ENCODE data around the gene XIAP.

Gene XIAP

DNA sequence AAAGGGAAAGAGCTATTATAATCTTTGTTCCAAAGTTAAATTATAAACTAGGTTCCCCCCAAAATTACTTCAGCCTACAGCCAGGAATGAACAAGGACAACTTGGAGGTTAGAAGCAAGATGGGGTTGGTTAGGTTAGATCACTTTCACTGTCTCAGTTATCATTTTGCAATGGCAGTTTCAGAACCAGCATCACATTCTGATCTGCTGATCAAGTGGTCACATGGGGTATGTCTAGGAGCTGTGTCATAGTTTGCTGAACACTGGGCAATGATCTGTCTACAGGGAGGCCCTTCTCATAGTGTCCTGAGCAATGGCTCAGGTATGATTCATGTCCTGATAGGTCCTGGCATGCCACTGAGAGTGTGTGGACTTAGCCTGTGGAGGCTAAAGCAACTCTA is 41.6 kb upstream of the XIAP start:
- peaks cover 3% of the 10 kb centered on the region for H3K79me1 ChIP-seq (ENCODE audit: low read length)
- H3K14ac ChIP-seq (ENCODE audit: low read length), result no peak overlapping the region
- no peak overlapping the region for H4K12ac ChIP-seq (ENCODE audit: low read depth, low read length)

DNA sequence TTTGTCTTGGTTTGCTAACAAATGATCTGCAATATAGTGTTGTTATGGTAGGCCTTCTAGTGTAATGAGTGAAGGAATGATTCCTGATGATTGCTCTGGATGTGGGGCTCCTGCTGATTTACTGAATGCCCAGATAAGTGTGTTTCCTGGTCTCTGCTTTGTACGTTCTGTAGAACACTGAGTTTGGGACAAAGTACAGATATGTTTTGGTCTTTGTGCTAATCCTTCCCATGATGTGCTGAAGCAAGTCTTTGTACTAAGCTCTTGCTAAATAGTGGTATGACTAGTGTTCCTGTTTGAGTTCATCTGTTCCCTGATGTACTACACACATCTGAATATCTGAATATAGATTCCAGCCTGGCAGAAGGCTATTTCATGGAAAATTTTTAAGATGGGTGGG is 36.9 kb upstream of the XIAP start:
- H3K4ac ChIP-seq (ENCODE audit: low read depth, low read length), result no peak overlapping the region
- no peak overlapping the region for H2BK5ac ChIP-seq (ENCODE audit: low read depth, low read length, poor library complexity)
- H3K18ac ChIP-seq (ENCODE audit: low read length), result no peak overlapping the region
- no peak overlapping the region for H2AFZ ChIP-seq (ENCODE audit: insufficient read depth, low read length, poor library complexity)
- H3K79me2 ChIP-seq (ENCODE audit: control insufficient read depth, insufficient read depth, low read length, poor library complexity), result no peaks in the 10 kb centered on the region
- H3K14ac ChIP-seq (ENCODE audit: low read length), result no peak overlapping the region
- no peak overlapping the region for H3K27ac ChIP-seq (ENCODE audit: low read depth, low read length)
- no peak for DNase-seq
- H3K79me1 ChIP-seq (ENCODE audit: low read length), result no peaks in the 10 kb centered on the region
- H3K23ac ChIP-seq (ENCODE audit: low read length), result no peak overlapping the region
- H4K91ac ChIP-seq (ENCODE audit: low read depth, low read length), result no peak overlapping the region
- no peak overlapping the region for H4K8ac ChIP-seq (ENCODE audit: low read depth, low read length)
- WGBS (ENCODE audit: extremely low coverage, insufficient coverage, insufficient read length), result no CpG with 5 or more reads among the region's 1 CpG
- H2BK12ac ChIP-seq (ENCODE audit: low read length), result no peak overlapping the region
- H3K9me3 ChIP-seq (ENCODE audit: insufficient read depth, low read depth, low read length), result no peaks in the 10 kb centered on the region
- no peak overlapping the region for H3K4me3 ChIP-seq (ENCODE audit: low read depth, low read length)
- H3K27me3 ChIP-seq (ENCODE audit: insufficient read depth, low read length), result no peaks in the 10 kb centered on the region
- H2BK120ac ChIP-seq (ENCODE audit: insufficient read depth, low read length, poor library complexity), result no peak overlapping the region
- H3K4me1 ChIP-seq (ENCODE audit: control insufficient read depth in 1 of 2, insufficient read depth in 2 of 2, low read length in 2 of 2), result no peaks in the 10 kb centered on the region
- no peak overlapping the region for H4K12ac ChIP-seq (ENCODE audit: low read depth, low read length)
- no peak overlapping the region for H3K9ac ChIP-seq (ENCODE audit: low read length)
- no peaks in the 10 kb centered on the region for H3K36me3 ChIP-seq (ENCODE audit: control insufficient read depth in 1 of 2, insufficient read depth in 2 of 2, low read length in 2 of 2)
- no peak overlapping the region for H2AK5ac ChIP-seq (ENCODE audit: low read length)
- no peak overlapping the region for H3K4me2 ChIP-seq (ENCODE audit: low read length)

More for the DNA sequence above, 41.6 kb upstream of the XIAP start:
- Histone ChIP-seq H2AK5ac (ENCODE audit: low read length) (no peak overlapping the region), H3K36me3 (ENCODE audit: control insufficient read depth in 1 of 2, insufficient read depth in 2 of 2, low read length in 2 of 2) (no peaks in the 10 kb centered on the region), H3K23ac (ENCODE audit: low read length) (no peak overlapping the region), H3K4me3 (ENCODE audit: low read depth, low read length) (no peak overlapping the region), H2BK12ac (ENCODE audit: low read length) (no peak overlapping the region), H2BK5ac (ENCODE audit: low read depth, low read length, poor library complexity) (no peak overlapping the region), H3K27ac (ENCODE audit: low read depth, low read length) (no peak overlapping the region), H3K18ac (ENCODE audit: low read length) (no peak overlapping the region), H3K9ac (ENCODE audit: low read length) (no peak overlapping the region), H4K91ac (ENCODE audit: low read depth, low read length) (no peak overlapping the region), H2BK120ac (ENCODE audit: insufficient read depth, low read length, poor library complexity) (no peak overlapping the region), H3K9me3 (ENCODE audit: insufficient read depth, low read depth, low read length) (no peaks in the 10 kb centered on the region), H2AFZ (ENCODE audit: insufficient read depth, low read length, poor library complexity) (no peak overlapping the region), H4K8ac (ENCODE audit: low read depth, low read length) (no peak overlapping the region), H3K4me2 (ENCODE audit: low read length) (no peak overlapping the region), H3K27me3 (ENCODE audit: insufficient read depth, low read length) (no peaks in the 10 kb centered on the region), H3K4me1 (ENCODE audit: control insufficient read depth in 1 of 2, insufficient read depth in 2 of 2, low read length in 2 of 2) (peaks cover 0 to 4% of the 10 kb centered on the region in 2 experiments), H3K4ac (ENCODE audit: low read depth, low read length) (no peak overlapping the region), H3K79me2 (ENCODE audit: control insufficient read depth, insufficient read depth, low read length, poor library complexity) (no peaks in the 10 kb centered on the region)
- DNase-seq, result peak; percentile 73 to 78

DNA sequence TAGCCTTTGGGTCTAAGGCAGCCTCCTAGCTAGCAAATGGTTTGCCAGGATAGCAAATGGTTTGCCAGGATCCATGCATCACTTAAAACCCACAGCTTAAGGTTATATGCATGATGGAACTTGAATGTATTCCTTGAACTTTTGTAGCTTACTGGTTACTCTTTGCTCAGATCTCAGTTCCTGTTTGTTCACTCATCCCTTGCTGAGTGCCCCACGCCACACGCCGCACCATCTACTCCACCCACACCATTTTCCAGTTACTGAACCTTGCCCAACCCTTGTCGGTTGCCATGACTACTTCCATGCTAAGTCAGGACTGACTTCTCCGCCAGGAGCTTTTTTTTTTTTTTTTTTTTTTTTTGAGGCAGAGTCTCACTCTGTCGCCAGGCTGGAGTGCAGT is 29.5 kb upstream of the XIAP start:
- no peak overlapping the region for H3K18ac ChIP-seq (ENCODE audit: low read length)
- no peak overlapping the region for H4K8ac ChIP-seq (ENCODE audit: low read depth, low read length)
- H3K9me3 ChIP-seq (ENCODE audit: insufficient read depth, low read depth, low read length), result no peaks in the 10 kb centered on the region
- no peak overlapping the region for H2BK5ac ChIP-seq (ENCODE audit: low read depth, low read length, poor library complexity)
- H3K79me1 ChIP-seq (ENCODE audit: low read length), result no peaks in the 10 kb centered on the region
- no peak overlapping the region for H2BK120ac ChIP-seq (ENCODE audit: insufficient read depth, low read length, poor library complexity)
- H3K36me3 ChIP-seq (ENCODE audit: control insufficient read depth in 1 of 2, insufficient read depth in 2 of 2, low read length in 2 of 2), result no peaks in the 10 kb centered on the region
- no peak overlapping the region for H3K14ac ChIP-seq (ENCODE audit: low read length)
- no peak overlapping the region for H3K23ac ChIP-seq (ENCODE audit: low read length)
- H3K27me3 ChIP-seq (ENCODE audit: insufficient read depth, low read length), result no peaks in the 10 kb centered on the region
- no peak overlapping the region for H2BK12ac ChIP-seq (ENCODE audit: low read length)
- no peak overlapping the region for H3K4ac ChIP-seq (ENCODE audit: low read depth, low read length)
- H3K27ac ChIP-seq (ENCODE audit: low read depth, low read length), result no peak overlapping the region
- no peak overlapping the region for H2AFZ ChIP-seq (ENCODE audit: insufficient read depth, low read length, poor library complexity)
- no peak overlapping the region for H3K9ac ChIP-seq (ENCODE audit: low read length)
- no CpG with 5 or more reads among the region's 6 CpGs for WGBS (ENCODE audit: extremely low coverage, insufficient coverage, insufficient read length)
- H4K12ac ChIP-seq (ENCODE audit: low read depth, low read length), result no peak overlapping the region
- no peak overlapping the region for H4K91ac ChIP-seq (ENCODE audit: low read depth, low read length)
- DNase-seq, result peak; percentile 6 to 36
- H3K4me3 ChIP-seq (ENCODE audit: low read depth, low read length), result no peak overlapping the region
- no peaks in the 10 kb centered on the region for H3K4me1 ChIP-seq (ENCODE audit: control insufficient read depth in 1 of 2, insufficient read depth in 2 of 2, low read length in 2 of 2)
- no peak overlapping the region for H2AK5ac ChIP-seq (ENCODE audit: low read length)
- no peaks in the 10 kb centered on the region for H3K79me2 ChIP-seq (ENCODE audit: control insufficient read depth, insufficient read depth, low read length, poor library complexity)
- H3K4me2 ChIP-seq (ENCODE audit: low read length), result no peak overlapping the region

DNA sequence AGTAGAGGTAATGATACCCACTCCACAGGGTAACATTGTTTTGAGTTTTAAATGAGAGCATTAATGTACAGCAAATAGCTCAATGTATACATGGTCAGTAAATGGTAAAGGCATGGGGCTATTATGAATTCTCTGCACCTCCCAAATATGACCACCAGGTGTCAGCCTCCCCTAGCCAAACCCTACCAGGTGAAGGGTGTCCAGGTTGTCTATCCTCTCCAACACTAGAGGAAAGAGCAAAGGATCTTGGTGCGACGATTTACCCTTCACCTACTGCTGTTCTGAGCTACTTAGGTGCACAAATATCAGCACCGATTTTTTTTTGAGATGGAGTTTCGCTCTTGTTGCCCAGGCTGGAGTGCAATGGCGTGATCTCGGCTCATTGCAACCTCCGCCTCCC is 26.5 kb upstream of the XIAP start:
- Histone ChIP-seq H3K27ac (ENCODE audit: low read depth, low read length) (no peak overlapping the region), H3K4me3 (ENCODE audit: low read depth, low read length) (no peak overlapping the region), H4K8ac (ENCODE audit: low read depth, low read length) (no peak overlapping the region), H4K91ac (ENCODE audit: low read depth, low read length) (no peak overlapping the region), H2AFZ (ENCODE audit: insufficient read depth, low read length, poor library complexity) (no peak overlapping the region), H3K9ac (ENCODE audit: low read length) (no peak overlapping the region), H3K4me2 (ENCODE audit: low read length) (no peak overlapping the region), H3K23ac (ENCODE audit: low read length) (no peak overlapping the region), H2BK5ac (ENCODE audit: low read depth, low read length, poor library complexity) (no peak overlapping the region), H2AK5ac (ENCODE audit: low read length) (no peak overlapping the region), H3K4ac (ENCODE audit: low read depth, low read length) (no peak overlapping the region), H3K18ac (ENCODE audit: low read length) (no peak overlapping the region), H3K79me1 (ENCODE audit: low read length) (no peaks in the 10 kb centered on the region), H3K9me3 (ENCODE audit: insufficient read depth, low read depth, low read length) (no peaks in the 10 kb centered on the region), H3K36me3 (ENCODE audit: control insufficient read depth in 1 of 2, insufficient read depth in 2 of 2, low read length in 2 of 2) (no peaks in the 10 kb centered on the region), H2BK12ac (ENCODE audit: low read length) (no peak overlapping the region), H3K79me2 (ENCODE audit: control insufficient read depth, insufficient read depth, low read length, poor library complexity) (no peaks in the 10 kb centered on the region), H3K27me3 (ENCODE audit: insufficient read depth, low read length) (no peaks in the 10 kb centered on the region), H3K14ac (ENCODE audit: low read length) (no peak overlapping the region), H2BK120ac (ENCODE audit: insufficient read depth, low read length, poor library complexity) (no peak overlapping the region), H4K12ac (ENCODE audit: low read depth, low read length) (no peak overlapping the region), H3K4me1 (ENCODE audit: control insufficient read depth in 1 of 2, insufficient read depth in 2 of 2, low read length in 2 of 2) (no peaks in the 10 kb centered on the region)
- no CpG with 5 or more reads among the region's 7 CpGs for WGBS (ENCODE audit: extremely low coverage, insufficient coverage, insufficient read length)
- peak; percentile 59 to 73 for DNase-seq
